ENCODE data around the gene TACO1.

Gene TACO1

DNA sequence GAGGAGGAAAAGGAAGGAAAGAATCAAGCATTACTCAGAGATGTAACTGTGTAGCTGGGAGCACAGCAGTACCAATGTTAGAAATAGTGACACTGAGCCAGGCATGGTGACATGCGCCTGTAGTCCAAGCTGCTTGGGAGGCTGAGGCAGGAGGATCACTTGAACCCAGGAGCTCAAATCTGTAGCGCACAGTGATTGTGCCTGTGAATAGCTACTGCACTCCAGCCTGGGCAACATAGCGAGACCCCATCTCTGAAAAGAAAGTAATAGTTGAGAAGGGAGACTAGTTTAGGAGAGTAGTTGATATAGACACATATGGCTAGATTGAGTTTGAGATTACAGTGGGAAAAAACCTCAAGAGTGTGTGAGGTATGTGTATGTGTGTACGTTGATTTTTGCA lies 39.3 kb downstream of the TACO1 start:
- DNase-seq (ENCODE audit: low read depth): no peak

DNA sequence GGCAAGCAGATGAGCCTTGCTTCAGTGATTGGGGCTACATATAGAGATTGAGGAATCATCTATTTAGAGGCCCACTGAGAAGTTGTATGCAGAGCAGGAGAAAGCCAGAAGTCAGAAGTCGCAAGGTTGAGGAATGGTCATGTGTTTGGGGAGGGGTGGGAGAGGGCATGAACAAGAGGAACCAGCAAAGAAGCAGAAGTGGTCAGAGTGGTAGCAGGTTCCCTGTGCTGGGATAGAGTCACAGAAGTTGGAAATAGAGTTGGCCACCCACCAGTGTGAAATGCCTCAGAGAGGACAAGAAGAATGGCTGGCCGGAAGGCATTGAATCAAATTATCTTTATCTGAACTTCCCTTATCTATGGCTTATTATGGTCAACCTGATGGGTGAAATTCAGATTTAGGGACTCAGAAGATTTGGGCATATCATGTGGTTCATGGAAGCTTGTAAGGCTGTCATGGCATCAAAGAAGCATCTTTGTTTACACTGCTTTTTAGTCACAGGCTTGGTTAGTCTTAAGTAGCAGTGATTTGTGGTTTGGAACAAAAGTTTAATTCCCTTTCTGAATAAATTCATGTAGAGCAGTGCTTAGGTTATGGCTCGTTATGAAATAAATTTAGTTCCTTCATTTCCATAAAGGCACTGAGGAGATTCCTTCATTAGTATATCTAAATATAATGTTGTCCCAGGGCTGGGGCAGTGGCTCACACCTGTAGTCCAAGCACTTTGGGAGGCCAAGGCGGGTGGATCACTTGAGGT lies 41.2 kb downstream of the TACO1 start:
- DNase-seq (ENCODE audit: low read depth): no peak

DNA sequence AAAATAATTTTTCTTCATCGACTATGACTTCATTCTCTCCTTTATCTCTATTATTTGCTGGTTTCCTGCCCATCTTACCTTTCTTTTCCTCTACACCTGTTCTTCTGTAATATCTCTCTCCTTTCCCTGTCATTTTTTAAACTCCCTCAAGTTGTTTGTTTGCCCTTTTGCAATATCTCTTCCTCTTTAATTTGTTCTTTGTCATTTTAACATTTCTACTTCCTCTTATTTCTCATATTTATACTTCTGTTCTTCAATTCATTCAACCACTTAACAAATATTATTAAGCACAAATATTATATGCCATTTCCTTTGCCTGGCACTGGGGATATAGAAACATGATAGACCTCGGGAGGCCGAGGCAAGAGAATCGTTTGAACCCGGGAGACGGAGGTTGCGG lies 44.2 kb downstream of the TACO1 start:
- DNase-seq (ENCODE audit: low read depth): no peak

DNA sequence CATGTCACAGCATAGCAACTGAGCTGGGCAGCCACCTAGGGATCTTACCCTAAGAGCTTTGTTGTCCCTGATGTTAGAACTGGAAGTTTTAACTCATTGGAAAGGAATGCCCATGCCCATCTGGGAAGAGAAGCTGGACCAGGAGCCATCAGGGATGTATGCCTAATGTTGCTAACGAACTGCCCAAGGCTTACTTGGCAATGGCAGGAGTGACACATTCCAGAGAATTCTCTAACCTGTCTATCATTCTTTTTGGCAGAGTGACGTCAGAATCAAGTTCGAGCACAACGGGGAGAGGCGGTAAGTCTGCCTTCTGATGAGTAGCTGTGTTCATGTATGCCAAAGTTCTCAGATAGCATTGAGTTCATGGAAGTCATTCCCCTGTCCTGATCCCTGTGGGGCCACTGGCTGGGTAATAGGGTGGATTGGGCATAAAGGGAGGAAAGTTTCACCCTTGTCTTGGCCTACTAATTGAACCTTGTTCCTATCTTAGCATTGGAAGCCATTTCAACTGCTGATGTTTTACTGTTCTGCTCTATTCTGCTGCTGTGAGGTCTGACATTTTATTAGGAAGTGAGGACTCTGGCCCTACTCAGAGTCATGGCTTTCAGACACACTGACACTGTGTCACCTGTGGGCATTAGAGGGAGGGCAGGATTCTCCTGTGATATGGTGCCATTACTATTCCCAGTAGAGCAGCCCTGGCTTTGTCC lies 45.2 kb downstream of the TACO1 start:
- DNase-seq (ENCODE audit: low read depth): no peak

DNA sequence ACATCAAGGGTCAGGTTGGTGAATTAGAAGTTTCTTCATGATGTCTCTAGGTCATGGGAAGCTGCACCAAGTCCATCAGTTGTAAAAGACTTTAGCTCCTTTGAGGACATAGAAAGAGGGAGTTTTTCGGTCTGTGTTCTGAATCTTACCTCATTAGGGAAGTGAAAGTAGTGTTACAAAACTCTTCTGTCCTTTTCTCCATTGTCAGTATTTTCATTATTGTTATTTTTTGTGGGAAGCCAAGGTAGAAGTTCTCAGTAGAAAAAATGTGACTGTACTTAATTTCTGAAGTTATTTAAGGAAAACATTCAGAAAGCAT lies 45.8 kb downstream of the TACO1 start:
- DNase-seq (ENCODE audit: low read depth): no peak

DNA sequence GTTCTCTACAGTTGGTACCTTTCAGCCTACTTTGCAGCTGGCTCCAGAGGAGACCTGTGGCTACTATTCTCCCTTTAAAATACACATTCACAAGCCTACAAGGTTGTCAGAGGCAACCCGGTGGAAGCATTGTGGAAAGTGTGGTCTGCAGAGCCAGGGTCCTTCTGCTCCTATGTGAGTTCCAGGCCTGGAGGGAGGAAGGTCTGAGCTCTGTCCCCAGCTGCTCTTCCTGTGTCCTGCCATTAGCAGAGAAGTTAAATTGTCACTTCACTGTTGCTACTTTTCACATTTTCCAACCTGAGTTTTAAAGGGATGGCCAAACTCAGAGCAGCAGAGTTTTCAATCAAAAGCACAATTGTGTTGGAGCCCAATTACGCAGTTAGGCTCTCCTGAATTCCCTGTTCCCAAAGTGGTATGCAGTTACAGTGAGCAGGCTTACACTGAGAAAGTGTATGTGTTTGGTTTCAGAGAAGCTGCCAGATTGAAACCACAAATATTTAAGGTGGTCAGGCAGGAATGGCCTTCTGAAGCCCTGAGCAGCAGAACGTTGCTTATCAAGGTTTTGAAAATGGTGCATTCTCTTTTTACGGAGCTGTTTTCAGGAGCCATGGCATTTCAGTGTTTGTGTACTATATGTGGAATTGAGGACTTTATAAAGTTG lies 46.5 kb downstream of the TACO1 start:
- DNase-seq (ENCODE audit: low read depth): no peak

DNA sequence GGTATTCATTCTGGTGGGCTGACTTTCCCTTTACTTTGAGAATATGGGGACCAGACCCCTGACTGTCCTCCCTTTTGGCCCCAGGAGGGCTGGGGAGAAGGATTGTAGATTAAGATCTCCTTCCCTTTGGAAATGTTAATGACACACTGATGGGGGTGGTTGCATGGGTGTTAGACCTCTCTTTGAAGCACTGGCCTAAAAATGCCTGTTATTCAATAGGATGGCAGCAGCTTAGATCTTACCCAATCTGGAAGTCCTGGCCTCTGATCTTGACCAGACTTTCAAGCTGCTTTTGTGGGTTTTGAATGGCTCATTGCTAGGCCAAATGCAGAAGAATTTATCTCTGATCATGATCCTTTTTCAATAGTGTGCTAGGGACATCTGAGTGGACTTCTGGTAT lies 47.2 kb downstream of the TACO1 start:
- no peak for DNase-seq (ENCODE audit: low read depth)

DNA sequence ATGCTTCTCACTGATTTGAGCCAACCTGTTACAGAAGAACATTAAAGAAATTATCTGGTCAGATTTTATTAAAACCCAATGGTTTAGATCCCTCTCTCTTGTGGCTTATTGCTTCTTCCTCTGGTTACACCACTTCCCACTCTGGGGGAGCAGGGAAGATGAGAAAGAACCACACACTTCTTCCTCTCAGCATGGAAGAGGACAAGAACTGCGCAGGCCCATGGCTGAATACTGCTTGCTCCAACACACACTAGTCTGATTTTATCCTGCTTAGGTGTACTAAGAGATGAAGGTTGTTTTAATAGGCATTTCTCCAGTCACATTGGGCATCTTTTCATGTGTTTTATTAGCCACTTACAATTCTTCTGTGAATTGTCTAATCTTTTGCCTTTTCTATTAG lies 49.1 kb downstream of the TACO1 start:
- DNase-seq (ENCODE audit: low read depth): no peak

DNA sequence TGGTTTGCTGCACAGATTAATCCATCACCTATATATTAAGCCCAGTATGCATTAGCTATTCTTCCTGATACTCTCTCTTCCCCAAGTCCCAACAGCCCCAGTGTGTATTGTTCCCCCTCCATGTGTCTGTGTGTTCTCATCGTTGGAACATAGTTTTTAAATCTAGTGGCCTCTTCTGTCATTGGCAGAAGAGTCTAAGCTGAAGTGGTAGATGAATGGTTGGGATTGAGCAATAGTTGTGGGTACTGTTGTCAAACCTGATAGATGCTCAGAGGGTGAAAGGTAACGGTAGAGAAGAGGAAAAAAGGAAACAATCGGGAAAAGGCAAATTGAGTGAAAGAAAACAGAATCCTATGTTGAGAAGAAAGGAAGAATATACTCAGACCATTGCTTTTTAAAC lies 51.4 kb downstream of the TACO1 start:
- no peak for DNase-seq (ENCODE audit: low read depth)

DNA sequence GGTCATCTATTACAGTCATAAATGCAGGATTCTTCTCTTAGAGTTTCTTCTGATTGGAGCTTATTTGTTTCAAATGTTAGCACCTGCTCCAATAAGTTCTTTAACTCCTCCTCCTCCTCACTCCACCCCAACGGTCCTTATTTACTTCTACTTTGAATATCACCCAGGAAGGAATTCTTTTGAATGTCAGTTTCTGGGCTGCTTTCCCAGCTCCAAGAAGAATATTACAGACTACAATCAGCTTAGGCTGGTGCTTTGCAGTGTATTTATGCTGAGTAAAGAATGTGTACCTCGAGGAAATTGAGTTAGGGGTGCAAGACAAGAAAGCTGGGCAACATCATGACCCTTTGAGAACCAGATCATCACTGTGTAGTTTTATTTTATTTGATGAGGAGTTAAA lies 52.4 kb downstream of the TACO1 start:
- DNase-seq (ENCODE audit: low read depth): no peak

DNA sequence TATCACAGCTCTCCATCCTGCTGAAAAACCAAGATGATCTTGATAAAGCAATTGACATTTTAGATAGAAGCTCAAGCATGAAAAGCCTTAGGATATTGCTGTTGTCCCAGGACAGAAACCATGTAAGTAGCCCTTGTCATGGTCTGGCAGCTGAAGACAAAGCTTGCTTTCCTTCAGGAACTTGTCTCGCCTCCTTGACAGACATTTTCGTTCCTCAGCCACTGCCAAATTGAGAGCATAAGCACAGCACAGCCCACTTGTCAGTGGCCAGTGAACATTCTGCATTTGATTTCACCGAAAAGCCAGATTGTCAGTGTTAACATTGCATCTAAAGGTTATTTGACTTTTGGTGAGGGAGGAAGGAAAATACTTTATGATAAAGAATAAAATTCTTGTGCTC lies 57.1 kb downstream of the TACO1 start:
- DNase-seq (ENCODE audit: low read depth): no peak
